Cardiac fibroblast (primary cell): ENCODE measurements around the gene NHSL2.

Experiments used
- DNase-seq, 2 donors: peaks; one replicate each; pipeline versions ENCODE4 v3.0.0 to v3.0.0-alpha.2; 2010; ENCODE audit warnings: low read depth in 2 of 2
- H3K4me3 ChIP-seq, 2 donors: replicated peaks in 1 of 2; 1 replicate in 1 of 2; 2 replicates in 1 of 2; pipeline ENCODE4 v1.5.1; 2011; ENCODE audit warnings: low read depth in 2 of 2, low read length in 2 of 2, mild to moderate bottlenecking in 2 of 2, moderate library complexity in 1 of 2
- TF ChIP-seq, protein P1 (sequence below): IDR thresholded peaks from one replicate; pipeline ENCODE4 v1.5.1; 2011; ENCODE audit warnings: low read depth, mild to moderate bottlenecking, low read length, inconsistent platforms

NHSL2 gene

DNA sequence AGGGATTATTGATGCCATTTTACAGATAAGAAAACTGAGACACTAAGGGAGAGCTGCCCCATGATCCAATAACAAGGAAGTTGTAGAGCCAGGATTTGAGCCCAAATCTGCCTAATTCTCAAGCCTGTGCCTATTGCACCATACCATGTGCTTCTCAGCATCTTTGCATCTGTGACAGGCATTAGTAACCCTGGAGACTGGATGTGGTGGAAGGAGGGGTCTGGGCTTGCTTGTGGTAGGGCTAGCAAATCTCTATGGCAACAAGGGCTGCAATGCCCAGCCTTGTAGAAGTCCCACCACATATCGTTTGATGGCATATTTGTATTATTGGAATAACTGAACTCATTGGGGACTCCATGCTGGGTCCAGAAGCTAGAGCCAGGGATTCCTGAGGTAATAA lies 163.0 kb downstream of the NHSL2 start:
- TF ChIP-seq, protein P1, sequence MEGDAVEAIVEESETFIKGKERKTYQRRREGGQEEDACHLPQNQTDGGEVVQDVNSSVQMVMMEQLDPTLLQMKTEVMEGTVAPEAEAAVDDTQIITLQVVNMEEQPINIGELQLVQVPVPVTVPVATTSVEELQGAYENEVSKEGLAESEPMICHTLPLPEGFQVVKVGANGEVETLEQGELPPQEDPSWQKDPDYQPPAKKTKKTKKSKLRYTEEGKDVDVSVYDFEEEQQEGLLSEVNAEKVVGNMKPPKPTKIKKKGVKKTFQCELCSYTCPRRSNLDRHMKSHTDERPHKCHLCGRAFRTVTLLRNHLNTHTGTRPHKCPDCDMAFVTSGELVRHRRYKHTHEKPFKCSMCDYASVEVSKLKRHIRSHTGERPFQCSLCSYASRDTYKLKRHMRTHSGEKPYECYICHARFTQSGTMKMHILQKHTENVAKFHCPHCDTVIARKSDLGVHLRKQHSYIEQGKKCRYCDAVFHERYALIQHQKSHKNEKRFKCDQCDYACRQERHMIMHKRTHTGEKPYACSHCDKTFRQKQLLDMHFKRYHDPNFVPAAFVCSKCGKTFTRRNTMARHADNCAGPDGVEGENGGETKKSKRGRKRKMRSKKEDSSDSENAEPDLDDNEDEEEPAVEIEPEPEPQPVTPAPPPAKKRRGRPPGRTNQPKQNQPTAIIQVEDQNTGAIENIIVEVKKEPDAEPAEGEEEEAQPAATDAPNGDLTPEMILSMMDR, result no peak
- H3K4me3 ChIP-seq, result no peak overlapping the region
- DNase-seq, result no peak

DNA sequence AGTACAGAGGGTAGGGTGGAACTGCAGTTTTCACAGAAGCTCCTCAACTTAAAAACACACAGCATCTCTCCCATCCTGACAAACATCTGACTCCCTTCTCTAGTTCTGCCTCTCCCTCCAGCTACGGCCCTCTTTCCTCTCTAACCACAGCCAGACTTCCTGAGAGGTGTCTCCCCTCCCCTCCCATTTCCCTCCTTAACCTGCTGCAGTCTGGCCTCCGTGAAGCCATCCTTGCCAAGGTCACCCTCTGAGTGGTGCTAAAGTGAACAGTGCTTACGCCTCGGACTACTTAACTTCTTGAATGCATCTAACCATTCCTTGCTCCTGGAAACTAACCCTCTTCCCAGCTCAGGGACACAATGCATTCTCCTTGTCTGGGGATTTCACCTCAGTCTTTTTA lies 167.8 kb downstream of the NHSL2 start:
- TF ChIP-seq, protein P1, result no peak
- H3K4me3 ChIP-seq, result no peak overlapping the region
- no peak for DNase-seq

DNA sequence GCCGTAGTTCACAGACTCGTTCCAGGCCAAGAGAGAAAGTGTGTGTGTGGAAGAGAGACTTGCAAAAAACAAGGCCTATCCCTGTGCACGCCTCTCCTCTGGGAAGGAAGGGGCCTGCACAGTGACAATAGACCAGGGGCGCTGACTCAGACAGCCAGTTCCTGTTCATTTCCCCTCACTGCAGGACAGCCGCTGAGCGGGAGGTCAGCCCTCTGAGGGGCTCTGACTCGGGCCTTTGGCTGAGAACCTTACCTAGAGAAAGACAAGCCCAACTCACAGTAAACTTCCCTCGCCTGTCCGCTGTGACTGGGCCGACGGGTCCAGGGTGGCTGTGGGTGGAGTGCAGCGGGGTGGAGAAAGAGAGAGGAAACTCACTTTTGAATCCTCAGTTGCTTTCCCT lies 169.0 kb downstream of the NHSL2 start:
- no peak overlapping the region for H3K4me3 ChIP-seq
- TF ChIP-seq, protein P1, result no peak
- peak; percentile 14 to 20 for DNase-seq

DNA sequence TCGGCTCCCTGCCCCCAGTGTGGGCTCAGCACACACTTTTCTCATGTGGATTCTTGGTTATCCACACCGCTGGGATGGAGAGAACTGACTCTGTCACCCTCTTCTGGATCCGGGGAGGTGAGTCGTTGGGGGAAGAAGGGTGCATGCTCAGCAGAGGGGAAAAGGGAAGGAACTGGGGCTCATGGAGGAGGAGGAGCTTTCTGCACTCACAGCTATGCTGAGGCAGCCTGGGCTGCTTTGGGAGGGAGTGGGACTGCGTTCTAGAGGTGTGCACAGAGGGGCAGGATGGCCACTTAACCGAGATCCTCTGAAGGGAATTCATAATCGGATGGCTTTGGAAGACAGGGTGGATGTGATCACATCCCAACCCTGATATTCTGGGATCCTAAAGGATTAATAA lies 169.5 kb downstream of the NHSL2 start:
- TF ChIP-seq, protein P1, result no peak
- no peak for DNase-seq
- H3K4me3 ChIP-seq, result no peak overlapping the region

DNA sequence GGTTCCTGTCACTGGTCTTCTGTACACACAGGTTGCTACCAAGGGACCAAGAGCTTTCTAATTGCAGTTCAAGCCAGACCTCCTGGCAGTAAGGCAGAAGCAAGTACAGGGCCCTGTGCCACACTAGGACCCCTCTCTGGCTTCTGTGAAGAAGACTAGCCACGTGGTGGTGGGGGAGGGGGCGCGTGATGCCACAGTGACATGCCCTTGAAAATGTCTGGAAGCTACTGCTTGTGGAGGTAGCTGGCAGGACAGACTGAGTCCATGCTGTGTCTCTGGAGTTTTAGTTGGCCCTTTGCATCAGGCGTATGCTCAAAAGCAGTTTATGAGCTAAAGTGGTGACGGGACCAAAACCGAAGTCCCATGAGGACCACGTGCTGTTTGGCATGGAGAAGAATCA lies 170.2 kb downstream of the NHSL2 start:
- no peak overlapping the region for H3K4me3 ChIP-seq
- TF ChIP-seq, protein P1, result no peak
- no peak for DNase-seq

DNA sequence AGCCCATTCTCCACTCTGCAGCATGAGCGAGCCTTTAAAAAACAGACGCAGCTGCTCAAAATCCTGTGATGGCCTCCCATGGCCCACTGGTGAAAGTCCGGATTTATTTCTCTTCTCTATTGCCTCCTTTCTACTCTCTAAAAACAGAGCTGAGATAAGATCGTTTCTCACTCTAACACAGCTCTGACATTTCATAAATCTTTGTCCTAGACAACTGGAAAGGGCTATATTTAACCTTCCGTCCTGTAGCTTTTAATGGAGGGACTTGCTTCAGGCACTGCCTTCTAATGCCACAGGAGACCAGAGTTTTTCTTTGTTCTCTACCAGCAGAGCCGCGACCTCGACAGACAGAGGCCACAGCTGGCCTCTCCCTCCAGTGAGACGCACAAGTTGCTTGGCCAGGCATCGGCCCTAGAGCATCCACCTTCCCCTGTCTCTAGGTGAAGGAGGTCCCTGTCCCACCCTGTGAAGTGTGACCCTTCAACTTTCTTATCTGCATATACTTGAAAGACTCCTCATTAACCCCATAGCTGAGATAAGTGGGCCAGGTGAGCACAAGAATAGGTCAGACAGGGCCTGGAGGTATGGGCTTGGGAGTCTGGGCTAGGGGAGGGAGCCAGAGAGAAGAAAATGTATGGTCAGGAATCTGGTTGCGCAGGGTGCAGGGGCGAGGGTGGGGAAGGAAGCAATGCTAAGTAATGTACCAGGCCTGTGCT lies 171.1 kb downstream of the NHSL2 start:
- no peak for DNase-seq
- H3K4me3 ChIP-seq, result no peak overlapping the region
- TF ChIP-seq, protein P1, result no peak

DNA sequence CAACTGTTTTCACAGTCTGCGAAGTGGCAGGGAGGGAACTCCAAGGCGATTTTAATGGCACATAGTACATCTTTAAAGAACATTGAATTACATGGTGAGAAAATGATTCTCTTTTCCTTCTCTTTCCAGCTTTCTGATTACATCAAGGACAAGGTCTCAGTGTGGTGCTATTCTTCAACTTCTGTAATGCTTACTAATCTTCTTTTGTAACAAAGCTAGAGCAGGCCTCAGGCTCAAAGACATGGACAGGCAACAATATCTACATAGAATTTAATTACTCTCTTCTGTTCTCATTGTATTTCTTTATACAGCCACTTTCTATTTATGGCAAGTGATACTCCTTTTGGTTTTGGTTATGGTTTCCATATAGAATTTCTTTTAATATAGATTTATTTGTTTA lies 172.6 kb downstream of the NHSL2 start:
- DNase-seq, result no peak
- TF ChIP-seq, protein P1, result no peak
- H3K4me3 ChIP-seq, result no peak overlapping the region
